Activated T-helper 1 cell treated with anti-CD3 and anti-CD28 coated beads, Interleukin-12 subunit alpha, Interleukin-12 subunit beta, Interleukin-2, Interleukin-4 antibody, amounts not matched to agents 30 ng/mL and 10 ng/mL and 1 ng/mL, durations not matched to agents 14 hours and 24 hours and 36 hours (primary cell): ENCODE data around the gene C3orf18. TPM values are rescaled to one million over a fixed set of nuclear protein-coding genes. Genes with fewer than 3 reads are reported as not detected.
"Not testable (repeated sequence)": the region's sequence is repeated elsewhere in the genome, so short reads cannot be mapped to it uniquely, and the experiment has no call there.

Experiments
- DNase-seq: peaks from one replicate; pipeline ENCODE4 v3.0.0; 2021; ENCODE audit warnings: low spot score
- H3K27ac Mint-ChIP-seq: one replicate; pipeline ENCODE4 v1.8.0; 2021; ENCODE audit warnings: mild to moderate bottlenecking, mixed read lengths
- H3K27me3 Mint-ChIP-seq: one replicate; pipeline ENCODE4 v1.8.0; 2022; ENCODE audit warnings: mild to moderate bottlenecking, moderate library complexity, mixed read lengths; ENCODE audit not compliant: insufficient read depth
- H3K36me3 Mint-ChIP-seq: one replicate; pipeline ENCODE4 v1.8.0; 2021; ENCODE audit warnings: low read depth, mixed read lengths
- H3K4me1 Mint-ChIP-seq: one replicate; pipeline ENCODE4 v1.8.0; 2021; ENCODE audit warnings: low read depth, mixed read lengths
- H3K4me3 Mint-ChIP-seq: one replicate; pipeline ENCODE4 v1.8.0; 2021; ENCODE audit warnings: mild to moderate bottlenecking, moderate library complexity, mixed read lengths
- H3K9me3 Mint-ChIP-seq: one replicate; pipeline ENCODE4 v1.8.0; 2021; ENCODE audit warnings: mixed read lengths
- intact Hi-C: fragments of 100-400 bp; cut with micrococcal nuclease; formaldehyde crosslinking; loops from one replicate; pipeline ENCODE4 v1.15.1; 2024
- total RNA-seq: library from RNA; stranded (reverse); gene quantifications from 2 replicates; pipeline ENCODE4 v1.2.3, GENCODE V29; 2022

C3orf18 gene
- total RNA-seq, 1 donor from 2014 or later = 21.9 TPM

- H3K4me3 Mint-ChIP-seq = no peak overlapping the region
- intact Hi-C loops = no loop called here
- peaks cover 9% of the 10 kb centered on the region for H3K27me3 Mint-ChIP-seq
- no peaks in the 10 kb centered on the region for H3K36me3 Mint-ChIP-seq
- no peaks in the 10 kb centered on the region for H3K9me3 Mint-ChIP-seq
- peaks cover 5% of the 10 kb centered on the region for H3K4me1 Mint-ChIP-seq
- no peak overlapping the region for H3K27ac Mint-ChIP-seq
- DNase-seq = no peak
These were observed 51.1 kb downstream of the C3orf18 start for GRCh38 chr3:50516440-50516871.

- Mint-ChIP-seq H3K27ac (no peak overlapping the region), H3K27me3 (peaks cover 7% of the 10 kb centered on the region), H3K4me3 (no peak overlapping the region), H3K36me3 (no peaks in the 10 kb centered on the region), H3K4me1 (peaks cover 5% of the 10 kb centered on the region), H3K9me3 (no peaks in the 10 kb centered on the region)
- intact Hi-C loops = no loop called here
- DNase-seq = no peak
These were observed 51.7 kb downstream of the C3orf18 start for GRCh38 chr3:50515565-50516439.

GRCh38 chr3:50512908-50513307 is 54.6 kb downstream of the C3orf18 start:
- H3K4me3 Mint-ChIP-seq, DNase-seq, H3K36me3 Mint-ChIP-seq, H3K27me3 Mint-ChIP-seq, H3K9me3 Mint-ChIP-seq, intact Hi-C loops, H3K4me1 Mint-ChIP-seq, H3K27ac Mint-ChIP-seq: not testable (repeated sequence)

DNA sequence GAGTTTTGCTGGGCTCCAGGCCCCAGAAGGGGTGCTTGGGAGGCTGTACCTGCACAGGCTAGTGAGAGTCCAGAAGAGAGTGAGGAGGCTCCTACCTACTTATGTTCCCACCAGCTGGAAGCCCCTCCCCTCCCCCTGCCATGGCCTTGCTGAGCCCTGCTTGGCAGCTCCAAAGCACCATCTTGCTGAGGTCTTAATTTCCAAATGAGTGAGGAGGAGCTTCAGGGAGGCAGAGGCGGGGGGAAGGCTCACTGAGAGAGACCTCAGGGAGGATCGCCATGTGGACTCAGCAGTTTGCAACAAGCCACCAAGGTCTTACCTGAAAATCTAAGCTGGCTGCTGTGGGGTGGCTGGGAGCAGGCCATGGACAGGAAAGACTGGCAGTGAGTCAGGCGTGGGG is 55.4 kb downstream of the C3orf18 start:
- no peak overlapping the region for H3K27ac Mint-ChIP-seq
- no peaks in the 10 kb centered on the region for H3K9me3 Mint-ChIP-seq
- no peaks in the 10 kb centered on the region for H3K4me1 Mint-ChIP-seq
- DNase-seq = no peak
- peaks cover 4% of the 10 kb centered on the region for H3K27me3 Mint-ChIP-seq
- no peaks in the 10 kb centered on the region for H3K36me3 Mint-ChIP-seq
- intact Hi-C loops = no loop called here
- H3K4me3 Mint-ChIP-seq = no peak overlapping the region

DNA sequence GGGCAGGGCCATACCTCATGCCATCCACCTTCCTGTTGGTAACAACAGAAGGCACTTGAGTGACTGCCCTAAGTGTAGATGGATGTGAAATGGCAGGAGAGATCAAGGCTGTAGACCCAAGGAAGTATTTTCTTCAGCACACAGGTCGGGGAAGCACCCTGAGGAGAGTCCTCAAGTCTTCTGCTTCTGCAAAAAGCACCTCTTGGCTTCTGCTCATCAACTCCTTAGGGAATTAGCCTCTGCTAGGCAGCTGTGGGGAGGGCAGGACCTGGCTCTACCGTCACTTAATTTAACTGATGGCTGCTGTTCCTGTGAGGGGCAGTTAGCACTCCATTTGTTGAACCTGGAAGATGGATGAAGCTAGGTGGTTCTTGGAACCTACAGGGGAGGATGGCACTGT is 57.2 kb downstream of the C3orf18 start:
- Mint-ChIP-seq H3K27ac (no peak overlapping the region), H3K4me1 (no peaks in the 10 kb centered on the region), H3K4me3 (no peak overlapping the region), H3K36me3 (no peaks in the 10 kb centered on the region), H3K9me3 (no peaks in the 10 kb centered on the region), H3K27me3 (peaks cover 15% of the 10 kb centered on the region)
- intact Hi-C loops = no loop called here
- DNase-seq = no peak

DNA sequence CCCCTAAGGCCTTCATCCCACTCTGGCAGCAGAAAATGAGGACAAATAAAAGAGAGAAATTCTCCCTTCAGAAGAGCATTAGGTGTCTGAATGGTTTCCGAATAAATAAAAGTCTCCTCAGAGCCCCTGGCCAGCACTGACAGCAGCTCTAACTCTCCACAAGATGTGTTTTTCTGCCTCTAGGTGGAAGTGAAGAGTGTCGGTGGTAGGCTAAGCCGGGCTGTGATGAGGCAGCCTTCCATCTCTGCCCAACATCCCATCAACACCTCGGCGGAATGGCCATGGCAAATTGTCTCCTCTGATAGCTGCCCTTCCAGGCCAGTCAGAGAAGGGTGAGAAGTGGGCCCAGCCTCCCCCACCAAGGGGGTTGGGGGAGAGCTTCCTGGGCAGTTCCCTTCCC is 57.8 kb downstream of the C3orf18 start:
- H3K4me1 Mint-ChIP-seq = no peaks in the 10 kb centered on the region
- intact Hi-C loops = no loop called here
- no peaks in the 10 kb centered on the region for H3K9me3 Mint-ChIP-seq
- peaks cover 20% of the 10 kb centered on the region for H3K27me3 Mint-ChIP-seq
- no peak overlapping the region for H3K4me3 Mint-ChIP-seq
- no peak for DNase-seq
- H3K36me3 Mint-ChIP-seq = no peaks in the 10 kb centered on the region
- no peak overlapping the region for H3K27ac Mint-ChIP-seq

DNA sequence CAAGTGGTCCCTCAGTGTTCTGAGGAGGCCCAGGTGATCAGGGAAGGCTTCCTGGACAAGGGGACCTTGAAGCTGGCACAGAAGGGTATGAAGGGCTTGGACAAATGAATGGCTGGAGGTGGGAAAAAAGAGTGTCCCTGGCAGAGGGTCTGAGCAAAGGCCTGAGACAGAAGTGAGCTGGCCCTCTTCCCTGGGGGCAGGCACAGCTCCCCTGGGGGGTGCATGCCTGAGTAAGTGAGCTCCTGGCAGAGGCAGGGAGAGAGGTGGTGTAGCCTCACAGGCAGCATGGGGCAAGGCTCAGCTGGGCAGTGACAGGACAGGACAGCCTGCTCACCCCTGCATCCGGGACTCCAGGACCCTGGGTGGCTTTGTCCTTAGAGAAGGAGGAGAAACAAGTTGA is 58.7 kb downstream of the C3orf18 start:
- H3K27me3 Mint-ChIP-seq = peaks cover 29% of the 10 kb centered on the region
- no peaks in the 10 kb centered on the region for H3K4me1 Mint-ChIP-seq
- no peak overlapping the region for H3K27ac Mint-ChIP-seq
- no peak for DNase-seq
- intact Hi-C loops = no loop called here
- H3K4me3 Mint-ChIP-seq = no peak overlapping the region
- no peaks in the 10 kb centered on the region for H3K36me3 Mint-ChIP-seq
- no peaks in the 10 kb centered on the region for H3K9me3 Mint-ChIP-seq

Other genes with a start within 250 kb of the C3orf18 start
- 15.5 and 16.1 TPM in 2 replicates for gene HYAL2, start 245.0 kb downstream of the C3orf18 start, total RNA-seq
- 27.9 and 29.9 TPM in 2 replicates for gene TUSC2, start 239.5 kb downstream of the C3orf18 start, total RNA-seq
- gene RASSF1, start 226.9 kb downstream of the C3orf18 start, total RNA-seq = 57.6 and 60.3 TPM in 2 replicates
- 1.5 and 1.7 TPM in 2 replicates for gene ZMYND10, start 222.0 kb downstream of the C3orf18 start, total RNA-seq
- 43.7 and 46.6 TPM in 2 replicates for gene NPRL2, start 217.0 kb downstream of the C3orf18 start, total RNA-seq
- 30.0 and 35.9 TPM in 2 replicates for gene CYB561D2, start 216.9 kb downstream of the C3orf18 start, total RNA-seq
- 23.6 and 25.4 TPM in 2 replicates for gene TMEM115, start 208.2 kb downstream of the C3orf18 start, total RNA-seq
- gene CACNA2D2, start 64.1 kb downstream of the C3orf18 start, total RNA-seq = 0.52 and 0.78 TPM in 2 replicates
- 54.1 and 58.0 TPM in 2 replicates for gene HEMK1, start 1.8 kb upstream of the C3orf18 start, total RNA-seq
- gene CISH, start 44.0 kb upstream of the C3orf18 start, total RNA-seq = 334 and 341 TPM in 2 replicates
- 191 and 201 TPM in 2 replicates for gene MAPKAPK3, start 49.4 kb upstream of the C3orf18 start, total RNA-seq
- gene DOCK3, start 107.2 kb upstream of the C3orf18 start, total RNA-seq = 1.5 and 1.6 TPM in 2 replicates